Urothelium cell line (cell line): ENCODE measurements around the gene DMRT2.

ENCODE experiments used
- DNase-seq: peaks from one replicate; pipeline ENCODE4 v3.0.0; 2011; ENCODE audit warnings: low spot score, mixed read lengths
- FAIRE-seq: peaks from 2 replicates; lab custom pipeline; 2011; peaks lifted over from hg19 to GRCh38; lab: Jason Lieb, UNC

DMRT2 gene

DNA sequence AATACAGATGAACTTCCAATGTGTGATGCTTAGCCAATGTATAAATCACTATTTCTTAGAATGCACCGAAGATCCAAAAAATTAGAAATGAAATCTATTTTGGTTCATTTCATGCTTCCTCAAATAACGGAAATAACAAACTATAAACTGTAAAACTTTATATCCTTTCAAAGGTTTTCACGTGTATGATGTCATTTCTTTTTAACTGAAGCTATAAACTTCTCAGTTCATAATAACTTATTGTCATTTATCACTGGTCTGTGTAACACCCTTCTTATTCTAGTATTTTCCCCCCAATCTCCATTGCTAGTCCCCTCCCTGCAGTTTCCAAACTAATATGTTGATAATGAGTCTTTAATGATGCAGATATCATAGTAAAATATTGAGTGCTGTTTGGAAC, 36.4 kb downstream of the DMRT2 start:
- DNase-seq (no peak), FAIRE-seq (no peak)

DNA sequence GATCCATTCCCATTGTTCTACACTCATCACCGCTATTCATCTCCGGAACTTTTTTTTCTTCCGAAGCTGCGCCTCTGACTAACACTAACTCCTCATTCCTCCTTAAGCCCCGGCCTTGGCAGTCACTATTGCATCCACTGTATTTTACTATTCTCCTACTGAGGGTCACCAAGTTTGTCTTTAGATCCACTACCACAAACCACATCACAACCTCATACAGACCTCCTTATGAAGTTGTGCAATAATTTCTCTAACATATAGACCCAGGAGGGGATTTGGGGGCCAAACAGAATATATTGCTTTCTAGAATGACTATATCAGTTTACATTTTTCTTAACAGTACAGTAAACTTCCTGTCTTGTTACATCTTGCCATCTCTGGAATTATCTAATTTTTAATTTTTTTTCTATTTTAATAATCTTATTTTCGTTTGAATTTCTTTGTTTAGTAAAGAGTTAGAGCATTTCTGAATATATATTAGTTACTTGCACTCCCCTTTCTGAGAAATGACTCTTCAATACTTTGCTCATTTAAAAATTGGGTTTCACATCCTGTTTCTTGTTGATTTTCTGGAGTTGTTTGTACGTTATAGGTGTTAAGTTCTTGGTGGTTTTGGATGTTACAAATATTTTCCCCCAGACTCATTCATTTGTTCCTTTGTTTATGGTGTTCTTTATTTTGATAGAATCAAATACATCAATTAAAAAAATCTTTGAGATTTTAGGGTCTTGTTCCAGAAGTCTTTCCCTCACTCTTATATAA, 37.1 kb downstream of the DMRT2 start:
- DNase-seq (no peak), FAIRE-seq (no peak)

DNA sequence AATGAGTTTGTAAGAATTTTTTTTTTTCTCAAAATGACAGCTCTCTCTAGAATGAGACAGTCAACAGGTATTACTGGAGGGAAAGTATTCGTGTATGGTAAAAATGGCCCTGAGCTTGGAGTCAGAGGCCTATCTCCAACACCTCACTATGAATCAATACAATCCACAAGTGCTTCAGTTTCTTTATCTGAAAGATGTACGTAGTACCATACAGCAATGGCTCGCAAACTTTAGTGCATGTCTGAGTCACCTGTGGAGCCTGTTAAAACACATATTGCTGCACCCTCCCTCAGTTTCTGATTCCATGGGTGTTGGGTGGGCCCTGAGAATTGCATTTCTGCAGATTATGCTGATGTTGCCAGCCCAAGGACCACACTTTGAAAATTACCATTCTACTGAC, 44.6 kb downstream of the DMRT2 start:
- DNase-seq, result no peak
- FAIRE-seq, result no peak

DNA sequence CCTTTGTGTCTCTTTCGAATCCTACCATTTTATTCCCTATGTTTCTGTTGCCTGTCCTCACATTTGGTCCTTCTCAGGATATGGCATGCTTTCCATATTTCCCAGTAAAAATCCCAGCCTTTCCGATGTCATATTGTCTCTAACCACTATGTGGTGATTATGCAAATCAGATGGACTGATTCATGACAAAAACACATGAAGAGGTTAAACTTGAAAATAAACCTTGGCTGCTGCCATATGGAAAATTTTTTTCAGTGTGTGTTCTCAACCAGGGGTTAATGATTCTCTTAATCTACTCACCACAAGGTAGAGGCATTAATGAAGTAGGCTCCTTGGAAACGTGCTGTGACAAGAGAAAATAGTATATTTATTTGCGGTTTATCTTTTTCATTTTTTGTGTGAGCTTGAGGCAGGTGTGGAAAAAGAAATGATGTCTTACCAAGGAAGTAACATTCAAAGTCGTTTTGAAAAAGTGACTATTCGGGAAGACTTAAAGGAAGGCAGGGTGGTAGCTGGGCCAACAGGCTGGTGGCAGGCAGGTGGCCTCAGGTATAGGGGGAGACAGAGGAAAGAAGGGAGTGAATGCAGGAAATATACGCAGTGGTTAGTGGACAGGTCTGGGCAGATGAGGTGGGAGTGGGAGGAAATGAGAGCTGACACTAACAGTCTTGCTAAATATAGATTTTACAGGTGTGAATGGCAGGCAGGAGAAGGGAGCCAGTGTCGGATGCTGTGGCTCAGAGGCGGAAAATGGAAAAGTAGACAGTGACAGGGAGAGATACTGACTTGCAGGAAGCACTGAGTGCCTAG, 46.2 kb downstream of the DMRT2 start:
- FAIRE-seq, result no peak
- DNase-seq, result no peak

- no peak for DNase-seq
- no peak for FAIRE-seq
Measured at GRCh38 chr9:1098551-1098950, 48.4 kb downstream of the DMRT2 start.

GRCh38 chr9:1100201-1100600, 50.0 kb downstream of the DMRT2 start:
- no peak for DNase-seq
- no peak for FAIRE-seq

GRCh38 chr9:1100945-1101344, 50.8 kb downstream of the DMRT2 start:
- peak; percentile 46 for DNase-seq

GRCh38 chr9:1101846-1102641, 51.9 kb downstream of the DMRT2 start:
- no peak for DNase-seq
- no peak for FAIRE-seq

More at GRCh38 chr9:1100945-1101344, 50.8 kb downstream of the DMRT2 start:
- FAIRE-seq, result no peak

GRCh38 chr9:1102642-1102970, 52.4 kb downstream of the DMRT2 start:
- DNase-seq (no peak), FAIRE-seq (no peak)
